Glutamatergic neuron (in vitro differentiated cells): ENCODE results near the gene OVOL1. TPM values are rescaled to one million over a fixed set of nuclear protein-coding genes. Genes with fewer than 3 reads are reported as not detected.

Source experiments
- DNase-seq: peaks from one replicate; pipeline ENCODE4 v3.0.0; 2022
- H3K27ac Mint-ChIP-seq: one replicate; pipeline ENCODE4 v1.8.0; 2020; ENCODE audit warnings: mild to moderate bottlenecking, mixed read lengths, inconsistent platforms; ENCODE audit not compliant: unreplicated experiment
- H3K27me3 Mint-ChIP-seq: one replicate; pipeline ENCODE4 v1.8.0; 2020; ENCODE audit warnings: mild to moderate bottlenecking, moderate library complexity, mixed read lengths, inconsistent platforms; ENCODE audit not compliant: unreplicated experiment
- H3K36me3 Mint-ChIP-seq: one replicate; pipeline ENCODE4 v1.8.0; 2020; ENCODE audit warnings: mild to moderate bottlenecking, mixed read lengths, inconsistent platforms; ENCODE audit not compliant: unreplicated experiment
- H3K4me1 Mint-ChIP-seq: one replicate; pipeline ENCODE4 v1.8.0; 2020; ENCODE audit warnings: mild to moderate bottlenecking, low read depth, mixed read lengths, inconsistent platforms; ENCODE audit not compliant: unreplicated experiment
- H3K4me3 Mint-ChIP-seq: one replicate; pipeline ENCODE4 v1.8.0; 2020; ENCODE audit warnings: mild to moderate bottlenecking, mixed read lengths, inconsistent platforms; ENCODE audit not compliant: unreplicated experiment
- H3K9me3 Mint-ChIP-seq: one replicate; pipeline ENCODE4 v1.8.0; 2020; ENCODE audit warnings: mild to moderate bottlenecking, moderate library complexity, mixed read lengths, inconsistent platforms; ENCODE audit not compliant: unreplicated experiment
- CTCF ChIP-seq: fragments of 200-600 bp; sonication (generic); IDR thresholded peaks from one replicate; pipeline ENCODE4 v1.5.0; 2021; ENCODE audit not compliant: partially characterized antibody, unreplicated experiment
- total RNA-seq: library from RNA; stranded (reverse); fragmentation: NEBNext Ultra II Directional; extraction: Animal tissue kit (Norgen Biotek cat#: 25700); gene quantifications from one replicate; pipeline ENCODE4 v1.2.1, GENCODE V29; 2021; ENCODE audit not compliant: unreplicated experiment

OVOL1 gene
- total RNA-seq, 1 donor from 2014 or later = not detected

- peaks cover 4% of the 10 kb centered on the region for H3K27me3 Mint-ChIP-seq
- no peak for TF ChIP-seq CTCF
- H3K36me3 Mint-ChIP-seq = peaks cover 4% of the 10 kb centered on the region
- no peak overlapping the region for H3K4me3 Mint-ChIP-seq
- no peaks in the 10 kb centered on the region for H3K4me1 Mint-ChIP-seq
- H3K9me3 Mint-ChIP-seq = peaks cover 3% of the 10 kb centered on the region
- H3K27ac Mint-ChIP-seq = no peak overlapping the region
- DNase-seq = no peak
Measured at GRCh38 chr11:65773784-65774411, 13.0 kb upstream of the OVOL1 start.

GRCh38 chr11:65774525-65775306, 12.1 kb upstream of the OVOL1 start:
- TF ChIP-seq CTCF = no peak
- Mint-ChIP-seq H3K27ac (no peak overlapping the region), H3K4me3 (no peak overlapping the region), H3K4me1 (no peaks in the 10 kb centered on the region), H3K36me3 (peaks cover 4% of the 10 kb centered on the region), H3K27me3 (peaks cover 4% of the 10 kb centered on the region), H3K9me3 (peaks cover 3% of the 10 kb centered on the region)
- no peak for DNase-seq

- Mint-ChIP-seq H3K4me1 (no peaks in the 10 kb centered on the region), H3K4me3 (no peak overlapping the region), H3K27ac (peak overlapping the region; percentile 33), H3K27me3 (peaks cover 4% of the 10 kb centered on the region), H3K36me3 (peaks cover 4% of the 10 kb centered on the region), H3K9me3 (peaks cover 2% of the 10 kb centered on the region)
- no peak for DNase-seq
- no peak for TF ChIP-seq CTCF
Measured at GRCh38 chr11:65776196-65776595, 10.7 kb upstream of the OVOL1 start.

- no peak overlapping the region for H3K27ac Mint-ChIP-seq
- peaks cover 2% of the 10 kb centered on the region for H3K9me3 Mint-ChIP-seq
- DNase-seq = no peak
- peaks cover 4% of the 10 kb centered on the region for H3K36me3 Mint-ChIP-seq
- H3K27me3 Mint-ChIP-seq = peaks cover 4% of the 10 kb centered on the region
- no peak for TF ChIP-seq CTCF
- no peaks in the 10 kb centered on the region for H3K4me1 Mint-ChIP-seq
- H3K4me3 Mint-ChIP-seq = no peak overlapping the region
Measured at GRCh38 chr11:65776710-65777141, 10.1 kb upstream of the OVOL1 start.

GRCh38 chr11:65777241-65777640, 9.6 kb upstream of the OVOL1 start:
- no peak overlapping the region for H3K27ac Mint-ChIP-seq

More at GRCh38 chr11:65777241-65777640, 9.6 kb upstream of the OVOL1 start:
- DNase-seq = no peak
- H3K4me3 Mint-ChIP-seq = no peak overlapping the region
- TF ChIP-seq CTCF = no peak
- H3K9me3 Mint-ChIP-seq = peaks cover 2% of the 10 kb centered on the region
- peaks cover 4% of the 10 kb centered on the region for H3K27me3 Mint-ChIP-seq
- H3K4me1 Mint-ChIP-seq = no peaks in the 10 kb centered on the region
- peaks cover 4% of the 10 kb centered on the region for H3K36me3 Mint-ChIP-seq
